HG03139 (cell line): ENCODE results near the gene CD79B.

Experiments used
- ATAC-seq: cut with Tn5 transposase; IDR thresholded peaks from one replicate; pipeline ENCODE4 v1.9.1; 2021; ENCODE audit not compliant: unreplicated experiment

CD79B gene

GRCh38 chr17:63931981-63932561, at the start of gene CD79B:
Gene CD79B (minus strand): TSS chr17:63932331. CDS start chr17:63932261, 70 bp downstream.
- ATAC-seq: peak; percentile 66

- ATAC-seq: no peak
Observed at GRCh38 chr17:63978272-63979200, 46.4 kb upstream of the CD79B start.

- no peak for ATAC-seq
Observed at GRCh38 chr17:63976702-63977101, 44.6 kb upstream of the CD79B start.

- ATAC-seq: no peak
Observed at GRCh38 chr17:63975541-63976092, 43.5 kb upstream of the CD79B start.

- no peak for ATAC-seq
Observed at GRCh38 chr17:63974594-63975192, 42.6 kb upstream of the CD79B start.

- no peak for ATAC-seq
Observed at GRCh38 chr17:63973930-63974593, 41.9 kb upstream of the CD79B start.

GRCh38 chr17:63973247-63973646, 41.1 kb upstream of the CD79B start:
- ATAC-seq: no peak

- no peak for ATAC-seq
Observed at GRCh38 chr17:63972796-63973195, 40.7 kb upstream of the CD79B start, which contains the start of gene SCN4A. Gene SCN4A (minus strand): TSS chr17:63972918. CDS start chr17:63972841, 77 bp downstream.

GRCh38 chr17:63969278-63969677, 37.1 kb upstream of the CD79B start:
- no peak for ATAC-seq

GRCh38 chr17:63967953-63968352, 35.8 kb upstream of the CD79B start:
- no peak for ATAC-seq

GRCh38 chr17:63966646-63967264, 34.6 kb upstream of the CD79B start:
- no peak for ATAC-seq

- no peak for ATAC-seq
Observed at GRCh38 chr17:63963123-63963522, 31.0 kb upstream of the CD79B start.

GRCh38 chr17:63962298-63962744, 30.2 kb upstream of the CD79B start:
- ATAC-seq: no peak

GRCh38 chr17:63961355-63962212, 29.5 kb upstream of the CD79B start:
- ATAC-seq: no peak

- ATAC-seq: no peak
Observed at GRCh38 chr17:63960430-63960829, 28.3 kb upstream of the CD79B start.

GRCh38 chr17:63960006-63960405, 27.9 kb upstream of the CD79B start:
- ATAC-seq: no peak

- no peak for ATAC-seq
Observed at GRCh38 chr17:63956296-63956920, 24.3 kb upstream of the CD79B start.

- ATAC-seq: no peak
Observed at GRCh38 chr17:63955791-63956190, 23.7 kb upstream of the CD79B start.

GRCh38 chr17:63955232-63955631, 23.1 kb upstream of the CD79B start:
- ATAC-seq: no peak
